Measurements from ENCODE around the gene MYO6. TPM values are rescaled to one million over a fixed set of nuclear protein-coding genes. Genes with fewer than 3 reads are reported as not detected.

MYO6 gene
- polyA plus RNA-seq, 1 of the 3 experiments (the other 2 are of a cell fraction) = 6.2 TPM

DNA sequence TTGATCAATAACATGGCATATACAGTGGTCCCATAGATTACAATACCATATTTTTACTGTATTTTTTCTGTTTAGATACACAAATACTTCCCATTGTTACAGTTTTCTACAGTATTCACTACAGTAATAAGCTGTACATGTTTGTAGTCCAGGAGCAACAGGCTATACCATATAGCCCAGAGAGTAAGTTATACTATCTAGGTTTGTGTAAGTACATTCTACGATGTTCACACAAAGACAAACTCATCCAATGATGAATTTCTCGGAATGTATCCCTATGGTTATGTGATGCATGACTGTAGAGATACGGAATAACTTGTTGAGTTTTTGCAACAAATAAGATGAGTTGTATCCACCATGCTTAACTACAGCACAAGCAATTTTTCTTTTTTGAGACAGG lies 3.6 kb upstream of the MYO6 start:
- DNase-seq = no peak
- Histone ChIP-seq H3K4me3 (ENCODE audit: low read depth in 2 of 2, low read length in 1 of 2) (no peak overlapping the region), H3K79me2 (ENCODE audit: insufficient read depth) (peaks cover 12% of the 10 kb centered on the region), H3K4me2 (no peak overlapping the region), H3K9me3 (no peaks in the 10 kb centered on the region), H3K9ac (no peak overlapping the region), H3K4me1 (ENCODE audit: control insufficient read depth in 1 of 2, insufficient read depth in 2 of 2, low read depth in 1 of 2, low read length in 1 of 2) (no peaks in the 10 kb centered on the region; a peak in 1 of 4 replicates), H2AFZ (ENCODE audit: low read depth) (no peak overlapping the region), H3F3A (replicated peaks; ENCODE audit: insufficient read depth) (no peaks in the 10 kb centered on the region), H4K20me1 (ENCODE audit: insufficient read depth) (no peaks in the 10 kb centered on the region), H3K27ac (ENCODE audit: low read depth in 2 of 2, low read length in 1 of 2) (no peak overlapping the region), H3K36me3 (replicated peaks in 1 of 2; ENCODE audit: control insufficient read depth in 1 of 2, insufficient read depth in 2 of 2, low read length in 1 of 2) (no peaks in the 10 kb centered on the region), H3K27me3 (ENCODE audit: insufficient read depth) (no peaks in the 10 kb centered on the region), H3K9me2 (no peaks in the 10 kb centered on the region)
- 83% methylated on average over 3 of the region's 3 CpGs for WGBS (ENCODE audit: low lambda C conversion rate)
- CTCF ChIA-PET = no interaction called here
- TF ChIP-seq RXRA (IDR thresholded peaks at IDR 0.05; ENCODE audit: borderline replicate concordance, low read depth) (no peak), RAD21 (IDR thresholded peaks at IDR 0.05; ENCODE audit: low read length) (no peak), TAF1 (IDR thresholded peaks at IDR 0.05; ENCODE audit: borderline replicate concordance, low read depth, low read length) (no peak), GABPA (IDR thresholded peaks at IDR 0.05; ENCODE audit: low read depth) (no peak), NFIC (IDR thresholded peaks at IDR 0.05; ENCODE audit: borderline replicate concordance) (no peak), ELF1 (IDR thresholded peaks at IDR 0.05) (no peak), NRF1 (IDR thresholded peaks at IDR 0.05; ENCODE audit: low read depth, low read length) (no peak), RCOR1 (IDR thresholded peaks at IDR 0.05; ENCODE audit: low read length) (no peak), EZH2phosphoT487 (IDR thresholded peaks at IDR 0.05; ENCODE audit: borderline replicate concordance, low read depth) (no peak), EP300 (IDR thresholded peaks at IDR 0.05; ENCODE audit: borderline replicate concordance in 1 of 2, low read depth in 1 of 2, low read length in 1 of 2) (no peak), FOXJ3 (CRISPR knock-in tag; IDR thresholded peaks at IDR 0.05) (no peak)
- TF ChIP-seq, protein P1, sequence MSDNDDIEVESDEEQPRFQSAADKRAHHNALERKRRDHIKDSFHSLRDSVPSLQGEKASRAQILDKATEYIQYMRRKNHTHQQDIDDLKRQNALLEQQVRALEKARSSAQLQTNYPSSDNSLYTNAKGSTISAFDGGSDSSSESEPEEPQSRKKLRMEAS (IDR thresholded peaks at IDR 0.05; ENCODE audit: low read depth) = no peak
- TF ChIP-seq, protein P2, sequence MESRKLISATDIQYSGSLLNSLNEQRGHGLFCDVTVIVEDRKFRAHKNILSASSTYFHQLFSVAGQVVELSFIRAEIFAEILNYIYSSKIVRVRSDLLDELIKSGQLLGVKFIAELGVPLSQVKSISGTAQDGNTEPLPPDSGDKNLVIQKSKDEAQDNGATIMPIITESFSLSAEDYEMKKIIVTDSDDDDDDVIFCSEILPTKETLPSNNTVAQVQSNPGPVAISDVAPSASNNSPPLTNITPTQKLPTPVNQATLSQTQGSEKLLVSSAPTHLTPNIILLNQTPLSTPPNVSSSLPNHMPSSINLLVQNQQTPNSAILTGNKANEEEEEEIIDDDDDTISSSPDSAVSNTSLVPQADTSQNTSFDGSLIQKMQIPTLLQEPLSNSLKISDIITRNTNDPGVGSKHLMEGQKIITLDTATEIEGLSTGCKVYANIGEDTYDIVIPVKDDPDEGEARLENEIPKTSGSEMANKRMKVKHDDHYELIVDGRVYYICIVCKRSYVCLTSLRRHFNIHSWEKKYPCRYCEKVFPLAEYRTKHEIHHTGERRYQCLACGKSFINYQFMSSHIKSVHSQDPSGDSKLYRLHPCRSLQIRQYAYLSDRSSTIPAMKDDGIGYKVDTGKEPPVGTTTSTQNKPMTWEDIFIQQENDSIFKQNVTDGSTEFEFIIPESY (IDR thresholded peaks at IDR 0.05; ENCODE audit: borderline replicate concordance, low read depth) = no peak
- TF ChIP-seq, protein P3, sequence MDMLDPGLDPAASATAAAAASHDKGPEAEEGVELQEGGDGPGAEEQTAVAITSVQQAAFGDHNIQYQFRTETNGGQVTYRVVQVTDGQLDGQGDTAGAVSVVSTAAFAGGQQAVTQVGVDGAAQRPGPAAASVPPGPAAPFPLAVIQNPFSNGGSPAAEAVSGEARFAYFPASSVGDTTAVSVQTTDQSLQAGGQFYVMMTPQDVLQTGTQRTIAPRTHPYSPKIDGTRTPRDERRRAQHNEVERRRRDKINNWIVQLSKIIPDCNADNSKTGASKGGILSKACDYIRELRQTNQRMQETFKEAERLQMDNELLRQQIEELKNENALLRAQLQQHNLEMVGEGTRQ (IDR thresholded peaks at IDR 0.05; ENCODE audit: borderline replicate concordance, low read depth, low read length) = no peak
- TF ChIP-seq, protein P4, sequence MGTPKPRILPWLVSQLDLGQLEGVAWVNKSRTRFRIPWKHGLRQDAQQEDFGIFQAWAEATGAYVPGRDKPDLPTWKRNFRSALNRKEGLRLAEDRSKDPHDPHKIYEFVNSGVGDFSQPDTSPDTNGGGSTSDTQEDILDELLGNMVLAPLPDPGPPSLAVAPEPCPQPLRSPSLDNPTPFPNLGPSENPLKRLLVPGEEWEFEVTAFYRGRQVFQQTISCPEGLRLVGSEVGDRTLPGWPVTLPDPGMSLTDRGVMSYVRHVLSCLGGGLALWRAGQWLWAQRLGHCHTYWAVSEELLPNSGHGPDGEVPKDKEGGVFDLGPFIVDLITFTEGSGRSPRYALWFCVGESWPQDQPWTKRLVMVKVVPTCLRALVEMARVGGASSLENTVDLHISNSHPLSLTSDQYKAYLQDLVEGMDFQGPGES (IDR thresholded peaks at IDR 0.05; ENCODE audit: low read depth, low read length) = no peak
- POLR2A ChIA-PET = no interaction called here
